ENCODE results near the gene RABEPK.

GRCh38 chr9:125176636-125177035 is 23.7 kb upstream of the RABEPK start:
- TF ChIP-seq POLR2A (IDR thresholded peaks at IDR 0.05; ENCODE audit: low read length) (no peak), GATA1 (IDR thresholded peaks at IDR 0.05; ENCODE audit: low read depth, low read length) (no peak)

Measured in erythroblast (primary cell).